ENCODE measurements around the gene TCF23.
"Not testable (repeated sequence)": the region's sequence is repeated elsewhere in the genome, so short reads cannot be mapped to it uniquely, and the experiment has no call there.

The TCF23 gene

DNA sequence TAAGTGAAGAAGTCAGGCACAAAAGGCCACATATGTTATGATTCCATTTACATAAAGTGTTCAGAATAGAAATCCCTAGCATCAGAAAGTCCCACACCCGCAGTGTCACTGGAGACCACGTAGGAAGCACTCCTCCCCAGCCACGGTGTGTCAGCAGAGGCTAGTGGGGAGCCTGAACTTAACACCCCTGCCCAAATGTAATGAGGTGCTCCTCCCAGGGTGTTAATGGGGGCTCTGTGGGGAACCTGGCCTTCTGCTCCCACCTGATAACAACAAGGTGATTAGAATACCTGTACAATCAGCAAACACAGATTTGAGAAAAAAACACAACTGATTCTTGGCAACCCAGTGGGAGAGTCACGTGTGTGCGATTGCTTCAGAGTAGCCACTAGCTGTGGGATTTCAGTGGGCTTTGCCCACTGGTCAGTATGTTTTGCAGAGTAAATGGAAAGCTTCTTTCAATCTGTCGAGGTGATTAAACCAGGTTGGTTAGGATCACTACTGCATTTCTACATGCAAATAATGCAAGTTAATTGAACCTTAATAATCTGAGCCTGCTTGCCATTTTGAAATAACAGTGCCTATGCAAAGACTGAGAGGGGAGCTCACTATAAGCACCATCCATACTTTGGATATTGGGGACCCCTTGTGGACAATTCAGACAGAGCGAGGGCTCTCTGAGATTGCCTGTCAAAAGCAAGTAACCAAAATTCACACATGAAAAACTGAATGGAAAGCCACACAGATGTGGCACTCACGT, 42.4 kb downstream of the TCF23 start:
- DNase-seq = peak; percentile 39

DNA sequence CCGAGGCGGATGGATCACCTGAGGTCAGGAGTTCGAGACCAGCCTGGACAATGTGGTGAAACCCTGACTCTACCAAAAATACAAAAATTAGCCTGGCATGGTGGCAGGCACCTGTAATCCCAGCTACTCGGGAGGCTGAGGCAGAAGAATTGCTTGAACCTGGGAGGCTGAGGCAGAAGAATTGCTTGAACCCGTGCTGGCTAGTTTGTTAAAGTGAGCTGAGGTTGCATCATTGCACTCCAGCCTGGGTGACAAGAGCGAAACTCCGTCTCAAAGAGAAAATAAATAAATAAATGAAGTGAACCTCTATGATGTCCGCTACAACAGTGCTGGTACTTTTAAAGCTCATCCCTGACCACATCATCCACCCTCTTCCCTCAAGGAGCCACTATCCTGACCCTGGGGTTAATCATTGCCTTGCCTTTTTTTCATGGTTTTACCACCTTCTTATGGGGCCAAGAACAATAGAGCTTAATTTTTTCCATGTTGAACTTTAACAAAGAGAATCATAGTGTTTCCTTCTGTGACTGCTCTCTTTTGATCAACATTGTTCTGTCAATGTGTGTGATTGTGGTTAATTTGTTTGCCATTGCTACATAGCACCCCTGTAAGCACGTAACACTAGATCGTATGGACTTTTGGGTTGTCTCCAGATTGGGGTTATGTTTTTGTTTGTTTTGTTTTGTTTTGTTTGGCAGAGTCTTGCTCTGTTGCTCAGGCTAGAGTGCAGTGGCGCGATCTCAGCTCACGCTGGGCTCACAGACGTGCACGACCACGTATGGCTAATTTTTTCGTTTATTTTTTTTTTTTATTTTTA, 45.9 kb downstream of the TCF23 start:
- DNase-seq = no peak

DNA sequence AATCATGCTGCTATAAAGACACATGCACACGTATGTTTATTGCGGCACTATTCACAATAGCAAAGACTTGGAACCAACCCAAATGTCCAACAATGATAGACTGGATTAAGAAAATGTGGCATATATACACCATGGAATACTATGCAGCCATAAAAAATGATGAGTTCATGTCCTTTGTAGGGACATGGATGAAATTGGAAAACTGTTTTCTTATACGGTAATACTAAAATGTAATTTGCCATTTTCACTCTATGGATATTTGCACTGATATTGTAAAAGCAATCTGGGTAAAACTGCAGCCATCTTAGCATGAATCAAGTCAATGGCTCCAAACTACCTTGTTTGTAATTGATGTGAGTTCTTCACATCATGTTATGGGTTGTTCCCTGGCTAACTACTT, 47.0 kb downstream of the TCF23 start:
- DNase-seq = not testable (repeated sequence)

DNA sequence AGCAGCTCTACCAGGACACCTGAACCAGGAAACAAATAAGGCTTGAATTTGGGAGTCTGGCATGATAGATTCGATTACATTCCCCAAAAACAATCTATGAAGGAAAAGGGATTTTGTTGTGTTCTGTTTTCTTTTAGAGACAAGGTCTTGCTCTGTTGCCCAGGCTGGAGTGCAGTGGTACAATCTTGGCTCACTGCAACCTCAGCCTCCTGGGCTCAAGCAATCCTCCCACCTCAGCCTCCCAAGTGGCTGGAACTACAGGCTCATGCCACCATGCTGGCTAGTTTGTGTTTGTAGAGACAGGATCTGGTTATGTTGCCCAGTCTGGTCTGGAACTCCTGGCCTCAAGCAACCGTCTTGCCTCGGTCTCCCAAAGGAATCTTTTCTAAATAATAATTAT, 49.3 kb downstream of the TCF23 start:
- not testable (repeated sequence) for DNase-seq

DNA sequence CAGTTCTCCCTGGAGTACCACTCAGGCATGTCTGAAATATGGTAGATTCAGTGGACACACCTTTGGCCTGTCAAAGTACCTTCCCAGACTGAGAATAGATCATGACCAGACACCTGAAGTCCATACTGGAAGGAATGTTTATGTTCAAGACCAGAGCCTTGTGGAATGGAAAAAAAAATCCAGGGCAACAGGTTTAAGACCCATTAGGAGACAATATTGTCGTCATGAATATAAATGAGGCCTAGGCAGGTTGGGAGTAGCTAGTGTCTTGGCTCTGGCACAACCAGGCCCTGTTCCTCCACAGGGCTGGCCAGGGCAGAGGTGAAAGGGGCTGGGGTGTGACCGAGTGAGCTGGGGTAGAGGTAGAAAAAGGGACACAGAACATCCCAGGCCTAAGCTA, 49.8 kb downstream of the TCF23 start:
- no peak for DNase-seq

DNA sequence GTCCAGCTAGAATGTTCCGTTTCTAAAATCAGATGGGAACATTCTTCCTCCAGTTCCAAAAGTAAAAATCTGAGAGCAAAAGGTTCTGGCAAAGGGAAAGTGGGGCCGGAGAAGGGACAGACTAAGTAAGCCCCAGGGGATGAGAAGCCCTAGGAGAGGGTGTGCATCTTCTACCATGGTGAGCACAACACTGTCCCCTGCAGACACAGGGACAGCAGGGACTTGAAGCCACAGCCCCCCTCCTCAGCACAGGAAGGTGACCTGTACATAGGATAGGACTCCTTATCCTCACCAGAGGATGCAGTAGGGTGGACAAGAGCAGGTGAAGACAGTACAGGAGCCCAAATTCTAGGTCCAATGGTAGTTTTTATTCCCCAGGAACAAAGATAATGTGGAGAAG, 50.4 kb downstream of the TCF23 start:
- no peak for DNase-seq

DNA sequence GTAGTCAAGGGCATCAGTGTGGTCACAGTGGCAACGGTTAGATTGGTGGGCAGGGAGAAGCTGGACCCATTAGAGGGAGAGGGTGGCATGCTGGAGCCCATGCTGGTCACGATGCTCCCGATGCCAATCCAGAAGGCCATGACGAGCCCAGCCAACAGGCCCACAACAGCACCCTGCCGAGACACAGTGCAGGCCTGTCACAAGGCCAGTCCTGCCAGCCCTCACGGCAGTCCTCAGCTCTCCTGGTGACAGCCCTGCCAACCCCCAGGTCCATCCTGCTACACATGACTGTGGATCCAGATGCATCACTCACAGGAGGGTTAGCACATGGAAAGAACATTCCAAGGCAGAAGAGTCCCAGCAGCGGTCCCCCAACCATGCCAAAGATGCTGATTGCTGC, 52.9 kb downstream of the TCF23 start:
- DNase-seq = no peak

DNA sequence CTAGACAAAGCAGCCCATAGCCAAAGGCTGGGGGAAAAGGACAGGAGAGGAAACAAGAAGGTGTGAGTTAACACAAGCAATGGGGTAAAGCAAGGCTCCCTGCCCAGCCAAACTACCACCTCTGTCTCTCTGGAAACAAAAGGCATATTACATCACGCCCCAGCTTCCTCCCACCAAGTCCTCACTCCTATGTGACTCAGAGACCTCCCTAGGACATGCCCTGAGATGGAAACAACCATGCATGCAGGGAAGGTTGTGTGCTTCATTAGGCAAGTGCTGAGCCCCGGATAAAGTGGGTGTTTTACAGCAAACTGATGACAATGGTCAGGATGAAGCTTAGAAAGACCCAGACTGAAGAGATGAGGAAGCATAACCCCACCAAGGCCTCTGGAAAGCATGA, 54.0 kb downstream of the TCF23 start:
- DNase-seq = no peak

DNA sequence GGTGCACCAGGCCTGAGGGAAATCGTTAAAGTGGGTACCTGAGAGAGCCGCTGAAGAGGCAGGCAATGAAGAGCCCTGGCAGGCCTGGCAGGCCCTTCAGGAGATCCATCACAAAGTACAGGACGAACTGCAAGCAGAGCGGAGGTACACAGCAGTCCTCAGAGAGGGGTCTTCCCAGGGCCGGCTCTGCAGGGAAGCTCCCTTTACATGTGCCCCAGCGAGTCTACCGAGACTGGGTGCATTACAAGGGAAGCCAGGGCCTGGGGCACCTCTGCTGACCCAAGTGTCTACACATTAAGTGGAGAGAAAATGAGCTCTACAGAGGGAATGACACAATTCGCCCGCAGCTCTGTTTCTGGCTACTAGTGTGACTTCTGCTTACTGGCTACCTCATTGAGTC, 54.9 kb downstream of the TCF23 start:
- DNase-seq = no peak

DNA sequence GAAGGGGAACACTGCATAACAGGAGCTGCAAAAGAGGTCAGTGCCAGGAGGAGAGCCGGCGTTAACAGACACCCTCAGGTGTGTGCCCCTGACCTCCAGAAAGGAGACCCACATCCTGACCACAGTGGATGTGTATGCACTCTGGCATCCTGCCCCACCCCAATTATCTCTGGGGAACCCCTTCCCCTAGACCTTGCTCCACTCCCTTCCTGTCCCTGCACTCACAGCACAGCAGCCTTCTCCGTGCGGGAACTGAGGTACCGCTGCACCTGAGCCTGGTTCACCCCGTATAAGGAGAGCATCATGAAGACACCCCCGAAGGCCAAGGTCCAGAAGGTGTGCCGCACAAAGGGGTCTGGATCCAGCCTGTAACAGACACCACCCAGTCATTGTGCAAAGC, 55.8 kb downstream of the TCF23 start:
- no peak for DNase-seq

DNA sequence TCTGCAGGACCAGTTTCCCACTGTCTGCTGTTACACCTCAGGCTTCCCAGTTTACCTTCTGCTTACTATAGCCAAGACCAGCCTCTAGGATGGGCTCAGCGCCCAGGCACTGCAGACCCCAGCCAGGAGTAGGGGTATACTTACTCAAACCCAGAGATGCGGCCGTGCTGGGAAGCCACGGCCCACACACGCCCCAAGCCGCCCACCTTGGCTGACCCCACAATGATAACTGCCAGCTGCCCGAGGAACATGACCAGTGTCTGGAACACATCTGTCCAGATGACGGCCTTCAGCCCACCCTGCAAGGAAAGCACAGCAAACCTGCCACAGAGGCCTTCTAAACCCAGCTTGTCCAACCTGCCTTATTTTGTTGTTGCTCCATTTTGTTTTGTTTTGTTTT, 56.4 kb downstream of the TCF23 start:
- no peak for DNase-seq

DNA sequence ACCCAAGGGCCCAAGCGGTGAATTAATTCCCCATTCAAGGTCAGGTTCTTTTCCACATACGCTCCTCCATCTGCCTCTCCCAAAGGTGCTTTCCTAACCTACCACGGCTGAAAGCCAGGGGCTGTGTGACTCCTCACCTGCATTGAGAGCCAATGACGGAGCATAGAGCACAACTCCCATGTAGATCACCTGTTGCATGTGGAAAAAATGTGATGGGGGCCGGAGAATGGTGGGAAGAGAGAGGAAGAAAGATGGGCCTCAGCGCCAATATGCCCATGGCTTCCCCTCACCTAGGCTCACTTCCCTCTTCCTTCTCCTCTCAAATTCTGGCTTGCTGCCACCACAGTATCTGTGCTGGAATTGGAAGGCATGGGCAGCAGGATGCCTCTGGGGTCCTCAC, 57.5 kb downstream of the TCF23 start:
- no peak for DNase-seq
